HepG2 (cell line): ENCODE measurements around the gene NGDN. TPM values are rescaled to one million over a fixed set of nuclear protein-coding genes. Genes with fewer than 3 reads are reported as not detected.

Experiments
- ATAC-seq: fragments of 200-7000 bp; cut with Tn5 transposase; 3 replicates; pipeline ENCODE4 v1.9.1; 2020; ENCODE audit warnings: mild to moderate bottlenecking, moderate library complexity
- BruUV-seq: library from RNA; stranded (reverse); fragments of 400-500 nt; replicated peaks from 2 replicates; lab custom pipeline; 2021; lab: Mats Ljungman, UMichigan
- CTCF ChIA-PET: fragments of 300-600 bp; formaldehyde crosslinking; extraction: SDS; loops from one replicate; lab custom pipeline; 2021; ENCODE audit warnings: low total read pairs, inconsistent platforms, low intra/inter-chr PET ratio; lab: Yijun Ruan, JAX
- POLR2A ChIA-PET: fragments of 350-600 bp; sonication (Branson Sonifier 250); formaldehyde crosslinking; loops from one replicate; lab custom pipeline; 2020; ENCODE audit warnings: antibody characterized with exemption, inconsistent platforms; lab: Yijun Ruan, JAX
- DNase-seq: peaks from one replicate; pipeline ENCODE4 v3.0.0-alpha.2; 2015; ENCODE audit warnings: low spot score
- FAIRE-seq: peaks from 3 replicates; lab custom pipeline; 2011; peaks lifted over from hg19 to GRCh38; lab: Jason Lieb, UNC
- H2AFZ ChIP-seq: one replicate; pipeline ENCODE4 v1.6.1; 2011; ENCODE audit warnings: low read length, inconsistent platforms
- H3K27ac ChIP-seq: fragments of 300-600 bp; 3 replicates; pipeline ENCODE4 v1.8.0; 2011; ENCODE audit warnings: mixed run types, mild to moderate bottlenecking, mixed read lengths, low read length, inconsistent platforms; ENCODE audit not compliant: insufficient read depth; ENCODE audit errors: extremely low read length
- H3K27me3 ChIP-seq, 2 experiments: fragments of 200-600 bp in 1 of 2; 2 replicates in 1 of 2; 3 replicates in 1 of 2; pipeline versions ENCODE4 v1.6.0 to v1.8.0; 2011; ENCODE audit warnings: low read length in 2 of 2, mild to moderate bottlenecking in 2 of 2, moderate library complexity in 2 of 2, inconsistent platforms in 1 of 2; ENCODE audit not compliant: insufficient read depth in 2 of 2, control insufficient read depth in 1 of 2
- H3K36me3 ChIP-seq, 2 experiments: fragments of 200-600 bp in 1 of 2; replicated peaks in 1 of 2; 2 replicates in 1 of 2; 3 replicates in 1 of 2; pipeline versions ENCODE4 v1.5.1 to v1.8.0; 2011; ENCODE audit warnings: low read length in 2 of 2, inconsistent platforms in 1 of 2; ENCODE audit not compliant: insufficient read depth in 2 of 2, control insufficient read depth in 1 of 2
- H3K4me1 ChIP-seq: 2 replicates; pipeline ENCODE4 v1.5.1; 2012; ENCODE audit warnings: low read length, inconsistent platforms; ENCODE audit not compliant: insufficient read depth
- H3K4me2 ChIP-seq: 2 replicates; pipeline ENCODE4 v1.6.0; 2011; ENCODE audit warnings: low read depth, low read length, inconsistent platforms
- H3K4me3 ChIP-seq, 3 experiments: fragments of 200-600 bp in 1 of 3; sonication (generic), shearing (Covaris generic) in 1 of 3; replicated peaks in 1 of 3; 2 replicates each; pipeline ENCODE4 v1.5.1; 2011 to 2016; ENCODE audit warnings: low read length in 3 of 3, inconsistent platforms in 2 of 3, low read depth in 2 of 3, mild to moderate bottlenecking in 2 of 3, control low read depth in 1 of 3, mixed read lengths in 1 of 3; ENCODE audit not compliant: insufficient read depth in 1 of 3
- H3K79me2 ChIP-seq: one replicate; pipeline ENCODE4 v1.6.1; 2011; ENCODE audit warnings: low read length, inconsistent platforms; ENCODE audit not compliant: insufficient read depth
- H3K9ac ChIP-seq: 2 replicates; pipeline ENCODE4 v1.6.0; 2011; ENCODE audit warnings: mild to moderate bottlenecking, low read depth, low read length, inconsistent platforms; ENCODE audit not compliant: insufficient read depth
- H3K9me3 ChIP-seq: 2 replicates; pipeline ENCODE4 v1.5.1; 2012; ENCODE audit warnings: mild to moderate bottlenecking, low read length
- H4K20me1 ChIP-seq: 2 replicates; pipeline ENCODE4 v1.6.0; 2011; ENCODE audit warnings: inconsistent platforms, mild to moderate bottlenecking, low read length, moderate library complexity; ENCODE audit not compliant: insufficient read depth
- AGO2 ChIP-seq: fragments of 200-400 bp; formaldehyde crosslinking; optimal IDR thresholded peaks from 2 replicates; pipeline ENCODE3; 2017; ENCODE audit warnings: mild to moderate bottlenecking, low read depth, low read length, moderate library complexity
- HNRNPLL ChIP-seq: fragments of 200-400 bp; formaldehyde crosslinking; IDR thresholded peaks from 2 replicates; pipeline ENCODE4 v1.6.1; 2017; ENCODE audit warnings: mild to moderate bottlenecking, low read depth, low read length; ENCODE audit not compliant: poor library complexity, severe bottlenecking
- MYC ChIP-seq: sonication (generic); formaldehyde crosslinking; IDR thresholded peaks from 2 replicates; pipeline ENCODE4 v1.9.0; 2021; ENCODE audit warnings: missing genetic modification reagents, borderline replicate concordance
- NFKB2 ChIP-seq: sonication (generic); formaldehyde crosslinking; IDR thresholded peaks from 2 replicates; pipeline ENCODE4 v1.4.0; 2020; ENCODE audit warnings: missing genetic modification reagents, borderline replicate concordance
- NRL ChIP-seq: sonication (generic); formaldehyde crosslinking; IDR thresholded peaks from 2 replicates; pipeline ENCODE4 v1.5.0; 2020; ENCODE audit warnings: missing genetic modification reagents, mild to moderate bottlenecking, moderate library complexity, borderline replicate concordance
- ZNF326 ChIP-seq: sonication (generic); formaldehyde crosslinking; IDR thresholded peaks from 2 replicates; pipeline ENCODE4 v1.4.0; 2020; ENCODE audit warnings: missing genetic modification reagents, borderline replicate concordance
- ZNF768 ChIP-seq: sonication (generic); formaldehyde crosslinking; IDR thresholded peaks from 2 replicates; pipeline ENCODE4 v1.4.0; 2020; ENCODE audit warnings: missing genetic modification reagents
- WGBS: methylation state at CpG from one replicate; pipeline ENCODE4 v1.1.6; 2017; ENCODE audit warnings: low lambda C conversion rate; 5-methylcytosine and 5-hydroxymethylcytosine counted together
- in situ Hi-C: cut with HindIII; loops from 2 replicates; pipeline ENCODE4 v1.10.0; 2017; ENCODE audit warnings: low pct_unique_long_range_greater_than_20kb; ENCODE audit not compliant: extremely low pct_ligation_motif_present
- intact Hi-C: fragments of 100-400 bp; cut with micrococcal nuclease; formaldehyde crosslinking; loops from one replicate; pipeline ENCODE4 v1.10.0; 2022; ENCODE audit not compliant: unreplicated experiment
- polyA plus RNA-seq, 8 experiments: library from polyadenylated mRNA; depleted of rRNA in 3 of 8; stranded (reverse) in 7 of 8; unstranded in 1 of 8; fragments of >200 nt; fragmentation: Illumina TruSeq in 4 of 8; extraction: Trizol in 4 of 8; gene quantifications; 2 replicates each; pipeline versions ENCODE4 v1.2.1 to v1.2.3, GENCODE V29; 2011 to 2016; ENCODE audit warnings: low read depth in 4 of 8, missing spikeins in 1 of 8, mixed read lengths in 1 of 8; ENCODE audit not compliant: insufficient read depth in 1 of 8
- total RNA-seq, 5 experiments: library from RNA; depleted of rRNA; stranded (reverse); fragments of >200 nt; fragmentation: Illumina TruSeq; extraction: Trizol; gene quantifications; 2 replicates each; pipeline ENCODE4 v1.2.3, GENCODE V29; 2016; ENCODE audit warnings: low read depth in 1 of 5
- TF ChIP-seq, protein P1 (sequence below): sonication (generic); formaldehyde crosslinking; IDR thresholded peaks from 2 replicates; pipeline ENCODE4 v1.5.0; 2020; ENCODE audit warnings: missing genetic modification reagents, mild to moderate bottlenecking, borderline replicate concordance
- TF ChIP-seq, protein P2 (sequence below): sonication (generic); formaldehyde crosslinking; IDR thresholded peaks from 2 replicates; pipeline ENCODE4 v1.8.1; 2023; ENCODE audit warnings: mild to moderate bottlenecking, missing genetic modification reagents
- TF ChIP-seq, protein P3 (sequence below): sonication (generic); formaldehyde crosslinking; IDR thresholded peaks from 2 replicates; pipeline ENCODE4 v1.4.0; 2020; ENCODE audit warnings: missing genetic modification reagents
- TF ChIP-seq, protein P4 (sequence below): sonication (generic); formaldehyde crosslinking; IDR thresholded peaks from 2 replicates; pipeline ENCODE4 v1.9.0; 2022; ENCODE audit warnings: missing genetic modification reagents, mild to moderate bottlenecking, borderline replicate concordance

The NGDN gene
- total and polyA plus RNA-seq, 2 of the 13 experiments (the other 11 are each of a cell fraction or from before 2014, with no cell fraction given), result 154 to 216 TPM

DNA sequence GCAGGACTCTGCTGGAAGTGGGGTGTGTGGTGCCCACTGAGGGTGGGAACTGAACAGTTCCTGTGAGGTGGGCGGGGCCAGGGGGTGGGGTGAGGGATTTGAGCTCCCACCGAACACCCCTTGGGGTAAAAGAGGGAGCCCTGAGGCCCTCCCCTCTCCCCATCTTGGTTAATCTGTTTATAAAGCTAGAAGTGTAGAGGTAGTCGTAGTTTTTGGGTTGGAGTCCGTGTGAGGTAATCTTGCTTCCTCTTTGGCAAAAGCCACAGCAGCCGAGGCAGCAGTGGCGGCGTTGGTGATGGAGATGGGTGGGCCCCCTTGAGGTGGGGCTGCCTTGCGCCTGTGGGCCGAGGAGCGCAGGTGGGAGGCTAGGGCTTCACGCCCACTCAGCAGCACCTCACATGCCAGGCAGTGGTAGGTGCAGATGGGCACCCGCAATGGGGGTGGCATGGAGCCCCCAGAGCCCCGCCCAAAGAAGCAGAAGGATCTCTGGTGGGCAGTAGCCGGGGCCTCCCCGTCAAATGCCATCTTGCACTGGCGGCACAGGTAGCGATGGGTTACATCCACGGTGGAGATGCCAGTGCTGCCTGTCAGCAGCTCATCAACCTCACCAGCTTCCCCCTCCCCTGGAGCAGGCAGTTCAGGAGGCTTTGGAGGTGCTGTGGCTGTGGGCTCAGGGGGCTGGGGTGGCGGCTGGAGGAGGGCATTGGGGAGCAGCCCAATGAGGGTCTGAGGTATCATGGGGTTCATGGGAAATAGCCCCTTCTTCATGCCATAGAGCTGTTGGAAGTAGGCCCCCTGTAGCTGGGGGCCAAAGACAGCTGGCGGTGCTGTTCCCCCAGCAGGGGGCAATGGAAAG, 52.5 kb downstream of the NGDN start:
- CTCF ChIA-PET, result no interaction called here
- Histone ChIP-seq H2AFZ (no peak overlapping the region), H3K9ac (no peak overlapping the region), H3K27ac (no peak overlapping the region), H3K4me3 (no peak overlapping the region), H4K20me1 (no peaks in the 10 kb centered on the region), H3K79me2 (no peaks in the 10 kb centered on the region)
- in situ Hi-C loops (no loop called here), intact Hi-C loops (no loop called here)
- DNase-seq (no peak), ATAC-seq (no peak)
- TF ChIP-seq, protein P1, sequence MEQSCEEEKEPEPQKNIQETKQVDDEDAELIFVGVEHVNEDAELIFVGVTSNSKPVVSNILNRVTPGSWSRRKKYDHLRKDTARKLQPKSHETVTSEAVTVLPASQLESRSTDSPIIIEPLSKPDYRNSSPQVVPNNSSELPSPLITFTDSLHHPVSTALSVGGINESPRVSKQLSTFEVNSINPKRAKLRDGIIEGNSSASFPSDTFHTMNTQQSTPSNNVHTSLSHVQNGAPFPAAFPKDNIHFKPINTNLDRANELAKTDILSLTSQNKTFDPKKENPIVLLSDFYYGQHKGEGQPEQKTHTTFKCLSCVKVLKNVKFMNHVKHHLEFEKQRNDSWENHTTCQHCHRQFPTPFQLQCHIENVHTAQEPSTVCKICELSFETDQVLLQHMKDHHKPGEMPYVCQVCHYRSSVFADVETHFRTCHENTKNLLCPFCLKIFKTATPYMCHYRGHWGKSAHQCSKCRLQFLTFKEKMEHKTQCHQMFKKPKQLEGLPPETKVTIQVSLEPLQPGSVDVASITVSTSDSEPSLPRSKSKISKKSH (CRISPR knock-in tag), result peak; percentile 62; the same call in 1 of the 2 replicates
- TF ChIP-seq, protein P2, sequence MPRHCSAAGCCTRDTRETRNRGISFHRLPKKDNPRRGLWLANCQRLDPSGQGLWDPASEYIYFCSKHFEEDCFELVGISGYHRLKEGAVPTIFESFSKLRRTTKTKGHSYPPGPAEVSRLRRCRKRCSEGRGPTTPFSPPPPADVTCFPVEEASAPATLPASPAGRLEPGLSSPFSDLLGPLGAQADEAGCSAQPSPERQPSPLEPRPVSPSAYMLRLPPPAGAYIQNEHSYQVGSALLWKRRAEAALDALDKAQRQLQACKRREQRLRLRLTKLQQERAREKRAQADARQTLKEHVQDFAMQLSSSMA (CRISPR knock-in tag), result no peak
- TF ChIP-seq MYC (CRISPR knock-in tag), result 0 out of 2 replicates have a peak, but pooled peaks have one; percentile 30
- 0 out of 2 replicates have a peak, but pooled peaks have one; percentile 29 for TF ChIP-seq NRL
- TF ChIP-seq AGO2, result peak; percentile 34
- TF ChIP-seq ZNF768, result peak; percentile 46; the same call in 1 of the 2 replicates
- peak; percentile 24 for TF ChIP-seq HNRNPLL
- TF ChIP-seq ZNF326 (CRISPR knock-in tag), result no peak
- TF ChIP-seq, protein P3, sequence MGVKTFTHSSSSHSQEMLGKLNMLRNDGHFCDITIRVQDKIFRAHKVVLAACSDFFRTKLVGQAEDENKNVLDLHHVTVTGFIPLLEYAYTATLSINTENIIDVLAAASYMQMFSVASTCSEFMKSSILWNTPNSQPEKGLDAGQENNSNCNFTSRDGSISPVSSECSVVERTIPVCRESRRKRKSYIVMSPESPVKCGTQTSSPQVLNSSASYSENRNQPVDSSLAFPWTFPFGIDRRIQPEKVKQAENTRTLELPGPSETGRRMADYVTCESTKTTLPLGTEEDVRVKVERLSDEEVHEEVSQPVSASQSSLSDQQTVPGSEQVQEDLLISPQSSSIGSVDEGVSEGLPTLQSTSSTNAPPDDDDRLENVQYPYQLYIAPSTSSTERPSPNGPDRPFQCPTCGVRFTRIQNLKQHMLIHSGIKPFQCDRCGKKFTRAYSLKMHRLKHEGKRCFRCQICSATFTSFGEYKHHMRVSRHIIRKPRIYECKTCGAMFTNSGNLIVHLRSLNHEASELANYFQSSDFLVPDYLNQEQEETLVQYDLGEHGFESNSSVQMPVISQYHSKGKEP (CRISPR knock-in tag), result no peak
- TF ChIP-seq, protein P4, sequence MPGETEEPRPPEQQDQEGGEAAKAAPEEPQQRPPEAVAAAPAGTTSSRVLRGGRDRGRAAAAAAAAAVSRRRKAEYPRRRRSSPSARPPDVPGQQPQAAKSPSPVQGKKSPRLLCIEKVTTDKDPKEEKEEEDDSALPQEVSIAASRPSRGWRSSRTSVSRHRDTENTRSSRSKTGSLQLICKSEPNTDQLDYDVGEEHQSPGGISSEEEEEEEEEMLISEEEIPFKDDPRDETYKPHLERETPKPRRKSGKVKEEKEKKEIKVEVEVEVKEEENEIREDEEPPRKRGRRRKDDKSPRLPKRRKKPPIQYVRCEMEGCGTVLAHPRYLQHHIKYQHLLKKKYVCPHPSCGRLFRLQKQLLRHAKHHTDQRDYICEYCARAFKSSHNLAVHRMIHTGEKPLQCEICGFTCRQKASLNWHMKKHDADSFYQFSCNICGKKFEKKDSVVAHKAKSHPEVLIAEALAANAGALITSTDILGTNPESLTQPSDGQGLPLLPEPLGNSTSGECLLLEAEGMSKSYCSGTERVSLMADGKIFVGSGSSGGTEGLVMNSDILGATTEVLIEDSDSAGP (CRISPR knock-in tag), result no peak
- 0 out of 2 replicates have a peak, but pooled peaks have one; percentile 41 for TF ChIP-seq NFKB2
- TF ChIP-seq, all 625 proteins: peak for 7
- FAIRE-seq, result no peak
- no peak overlapping the region for H3K4me2 ChIP-seq
- H3K27me3 ChIP-seq, result no peaks in the 10 kb centered on the region
- H3K9me3 ChIP-seq, result no peaks in the 10 kb centered on the region
- BruUV-seq, result no TSS peak
- POLR2A ChIA-PET, result interaction anchor here (1.6 kb wide), 1 partner anchor 201 kb away, joined by 3 read pairs; the partner anchor contains the start of gene PABPN1
- H3K4me1 ChIP-seq, result no peaks in the 10 kb centered on the region
- WGBS, result 89% methylated on average over 16 of the region's 20 CpGs
- H3K36me3 ChIP-seq, result peaks cover 2 to 6% of the 10 kb centered on the region in 2 experiments; a peak in 3 of 5 replicates
